Measurements from ENCODE around the gene PARVG.
A peak's percentile ranks its signal among the peaks of the same experiment; 100 is the strongest.

Gene PARVG

DNA sequence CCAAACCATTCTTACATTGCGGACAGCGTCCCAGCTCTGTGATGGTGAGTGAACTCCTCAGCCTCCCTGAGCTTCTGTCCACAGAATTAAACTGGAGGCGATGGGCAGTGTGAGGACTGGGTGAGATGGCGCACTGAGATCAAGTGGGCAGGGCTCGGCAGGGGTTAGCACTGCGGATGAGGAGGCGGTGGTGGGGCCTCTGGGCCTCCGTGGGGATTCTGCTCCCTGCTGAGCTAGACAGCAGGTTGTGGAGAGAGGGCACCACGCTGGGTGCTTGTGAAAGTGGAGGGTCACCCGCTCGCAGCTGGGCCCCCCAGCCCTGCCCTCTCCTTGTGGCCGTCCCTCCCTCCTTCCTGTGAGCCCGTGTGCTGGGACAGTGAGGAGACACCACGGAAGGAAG, 25.6 kb upstream of the PARVG start:
- no peak for DNase-seq

DNA sequence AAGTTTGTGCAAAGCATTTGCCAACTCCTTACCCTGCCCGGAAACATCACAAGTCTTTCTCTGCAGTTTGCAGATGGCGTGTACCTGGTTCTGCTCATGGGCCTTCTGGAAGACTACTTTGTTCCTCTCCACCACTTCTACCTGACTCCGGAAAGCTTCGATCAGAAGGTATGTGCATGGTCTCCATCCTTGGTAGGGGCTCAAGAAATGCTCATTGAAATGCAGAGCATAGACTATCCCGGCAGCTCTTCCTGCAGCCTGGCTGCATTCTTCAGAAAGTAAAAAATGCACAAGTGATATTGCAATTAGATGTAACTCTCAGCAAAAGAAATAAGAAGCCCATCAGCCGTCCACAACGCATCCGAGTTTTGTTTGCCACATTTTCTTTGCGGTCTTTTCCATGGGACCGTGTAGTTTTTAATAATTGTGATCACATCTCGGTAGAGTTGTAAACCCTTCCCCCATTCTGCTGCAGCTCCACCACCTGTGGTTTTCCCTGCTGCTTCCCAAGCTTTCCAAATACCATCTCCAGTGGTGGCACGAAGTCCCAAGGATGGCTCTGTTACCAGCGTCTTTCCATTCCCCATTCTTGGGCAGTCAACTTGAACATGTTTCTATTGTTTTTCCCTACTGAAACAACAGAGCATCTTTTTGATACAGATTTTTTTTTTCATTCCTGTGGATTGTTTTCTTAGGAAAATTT, 22.7 kb upstream of the PARVG start:
- no peak for DNase-seq

DNA sequence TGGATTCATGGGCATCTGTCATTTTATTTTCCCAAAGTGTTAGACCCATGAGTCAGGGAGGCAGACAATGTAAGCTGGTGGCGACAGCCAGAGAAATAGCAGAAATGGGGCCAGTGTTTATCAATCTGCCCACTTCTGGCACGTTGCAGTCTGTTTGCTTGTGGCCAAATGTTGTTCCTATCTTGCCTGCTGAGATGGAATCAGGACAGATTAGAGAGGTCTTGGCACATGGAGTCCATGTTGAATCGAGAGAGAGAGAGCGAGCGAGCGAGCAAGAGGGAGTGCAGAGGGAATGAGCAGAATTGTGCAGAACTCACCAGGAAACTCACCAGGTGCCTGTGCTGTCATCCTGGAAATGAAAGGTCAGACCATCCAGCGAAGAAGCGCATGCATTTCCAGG, 21.9 kb upstream of the PARVG start:
- no peak for DNase-seq

DNA sequence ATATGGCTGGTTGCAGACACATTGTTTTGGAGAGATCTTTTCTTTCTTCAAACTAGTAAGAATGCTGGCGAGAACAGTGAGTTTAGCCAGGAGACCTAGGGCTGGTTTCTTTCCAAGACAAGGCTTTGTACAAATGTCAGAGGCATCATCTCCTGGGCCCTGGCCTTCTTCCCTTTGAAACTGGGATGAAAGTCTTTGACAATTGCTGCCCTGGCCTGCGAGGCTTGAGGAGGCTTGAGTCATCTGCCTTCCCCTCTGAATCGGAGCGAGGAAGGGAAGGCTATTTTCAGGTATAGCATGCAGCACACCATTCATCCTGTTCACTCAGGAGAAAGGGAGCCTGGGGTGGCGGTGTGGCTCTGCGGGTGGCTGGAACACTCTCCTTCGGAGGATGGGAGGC, 21.5 kb upstream of the PARVG start:
- no peak for DNase-seq

DNA sequence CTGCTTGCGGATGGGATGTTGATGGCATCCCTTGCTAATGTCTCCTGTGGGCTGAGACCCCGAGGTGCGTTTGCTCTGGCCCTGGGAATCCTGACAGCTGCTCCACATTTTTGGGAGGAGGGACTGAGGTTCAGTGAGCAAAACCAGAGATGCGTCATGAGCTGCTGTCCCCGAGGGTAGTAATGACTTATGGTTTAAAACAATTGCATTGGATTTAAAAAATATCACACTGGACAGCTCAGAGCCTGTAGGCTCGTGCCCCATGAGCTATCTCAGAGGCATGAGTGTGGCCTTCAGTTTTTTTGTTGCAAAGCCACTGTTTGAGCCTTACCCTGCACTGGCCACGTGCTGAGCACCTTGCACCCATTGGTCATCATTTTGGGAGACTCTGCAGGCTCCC, 20.9 kb upstream of the PARVG start:
- no peak for DNase-seq

DNA sequence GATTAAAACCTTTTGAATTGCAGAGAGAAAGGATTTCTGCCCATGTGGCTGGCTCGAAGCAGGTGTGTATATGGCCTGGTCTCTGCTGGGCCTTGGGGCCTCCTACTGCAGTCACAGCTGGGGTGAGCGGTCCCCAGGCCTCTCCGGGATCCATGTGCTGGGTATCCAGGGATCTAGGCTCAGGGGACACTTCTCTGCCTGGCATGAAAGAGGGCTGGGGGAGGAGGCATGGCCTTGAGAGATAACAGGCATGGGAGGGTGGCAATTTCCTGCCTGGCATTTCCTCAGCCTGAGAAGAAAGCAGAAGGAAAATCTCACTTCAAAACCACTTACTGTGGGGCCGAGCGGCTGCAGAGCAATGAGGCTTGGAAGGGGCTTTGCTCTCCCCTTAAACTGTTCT, 20.3 kb upstream of the PARVG start:
- DNase-seq, result no peak

DNA sequence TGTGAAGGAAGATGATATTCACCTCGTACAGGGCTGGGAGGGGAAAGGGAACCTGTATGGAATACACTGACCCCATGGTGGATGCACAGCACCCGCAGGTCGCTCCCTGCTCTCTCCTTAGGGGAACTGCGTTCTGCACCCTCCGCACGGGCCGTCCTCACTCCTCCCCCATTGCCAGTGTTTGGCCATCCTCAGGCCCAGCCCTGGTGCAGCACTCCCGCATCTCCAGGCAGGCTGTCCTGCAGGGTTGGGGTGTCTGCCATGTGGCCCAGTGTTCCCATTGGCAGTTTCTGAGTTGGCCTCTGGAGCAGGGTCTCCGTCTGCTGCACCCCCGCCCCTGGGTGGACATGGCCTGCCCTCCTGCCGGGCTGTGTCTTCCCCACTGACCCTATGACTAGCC, 19.1 kb upstream of the PARVG start:
- no peak for DNase-seq

DNA sequence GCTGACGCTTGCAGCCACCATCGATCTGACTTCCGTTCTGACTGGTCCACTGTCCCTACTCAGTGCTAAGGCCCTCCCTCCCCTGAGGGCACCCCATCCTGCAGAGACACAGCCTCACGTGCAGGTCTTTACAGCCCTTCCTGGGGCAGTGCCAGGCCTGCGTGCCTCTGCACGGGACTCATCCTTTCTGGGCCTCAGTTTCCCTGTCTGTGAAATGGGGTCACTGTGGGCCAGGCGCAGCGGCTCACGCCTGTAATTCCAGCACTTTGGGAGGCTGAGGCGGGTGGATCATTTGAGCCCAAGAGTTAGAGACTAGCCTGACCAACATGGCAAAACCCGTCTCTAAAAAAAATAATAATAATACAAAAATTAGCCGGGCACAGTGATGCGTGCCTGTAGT, 17.8 kb upstream of the PARVG start:
- no peak for DNase-seq

DNA sequence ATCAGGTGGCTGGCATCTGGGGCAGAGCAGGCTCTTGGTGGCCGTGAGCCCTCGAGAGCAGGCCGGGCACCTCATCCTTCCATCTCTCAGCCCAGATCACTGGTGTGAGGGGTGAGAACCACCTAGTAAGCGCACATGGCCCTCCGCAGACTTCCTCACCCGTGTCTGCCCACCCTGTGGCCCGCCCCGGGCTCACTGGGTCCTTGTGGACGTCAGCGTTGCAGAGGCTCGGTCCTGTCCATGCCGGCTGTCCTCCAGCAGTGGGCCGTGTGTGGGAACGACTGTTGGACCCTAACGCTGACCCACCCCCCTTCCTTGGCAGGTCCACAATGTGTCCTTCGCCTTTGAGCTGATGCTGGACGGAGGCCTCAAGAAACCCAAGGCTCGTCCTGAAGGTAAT, 17.2 kb upstream of the PARVG start:
- DNase-seq, result no peak

DNA sequence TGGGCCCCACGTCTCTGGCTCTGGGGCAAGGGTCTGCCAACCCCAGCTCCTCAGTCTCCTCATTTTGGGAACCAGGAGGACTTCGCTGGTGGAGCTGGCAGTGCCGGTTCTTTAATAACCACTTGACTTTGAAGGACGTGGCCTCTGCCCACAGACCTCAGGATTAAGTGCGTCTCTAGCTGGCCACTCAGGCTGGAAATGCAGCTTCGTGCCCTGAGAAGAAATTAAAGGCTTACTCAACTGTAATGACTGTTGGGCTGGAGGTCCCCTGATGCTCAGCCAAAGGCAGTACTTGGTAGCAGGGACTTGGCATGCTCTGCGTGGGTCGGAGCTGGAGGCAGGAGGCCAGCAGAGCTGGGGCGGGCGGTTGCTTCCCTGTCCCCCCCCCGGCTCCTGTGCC, 16.7 kb upstream of the PARVG start:
- DNase-seq, result no peak

DNA sequence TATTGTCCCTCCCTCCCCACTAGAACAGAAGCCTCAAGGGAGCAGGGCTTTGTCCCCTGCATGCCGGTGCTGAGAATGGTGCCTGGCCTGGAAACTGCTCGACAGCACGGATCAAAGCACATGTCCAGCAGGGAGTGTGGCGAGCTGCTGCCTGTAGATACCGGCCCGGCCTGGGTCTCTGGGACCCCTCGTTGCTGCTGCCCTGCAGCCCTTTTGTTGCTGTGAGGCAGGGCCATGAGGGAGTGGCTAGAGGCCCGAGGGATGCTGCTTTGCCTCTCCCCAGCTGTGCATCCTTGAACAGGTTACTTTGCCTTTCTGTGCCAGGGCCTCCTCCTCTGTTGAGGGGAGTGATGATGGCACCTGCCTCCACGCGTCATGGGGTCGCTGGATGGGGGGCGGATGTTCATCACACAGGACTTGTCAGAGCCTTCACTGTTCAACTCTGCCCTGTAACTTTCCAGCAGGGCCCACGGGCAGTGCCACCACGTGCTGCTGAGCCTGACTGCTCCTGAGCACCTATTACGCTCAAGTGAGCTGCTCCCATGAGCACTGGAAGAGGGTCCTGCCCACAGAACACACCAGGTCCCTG, 15.3 kb upstream of the PARVG start:
- no peak for DNase-seq

DNA sequence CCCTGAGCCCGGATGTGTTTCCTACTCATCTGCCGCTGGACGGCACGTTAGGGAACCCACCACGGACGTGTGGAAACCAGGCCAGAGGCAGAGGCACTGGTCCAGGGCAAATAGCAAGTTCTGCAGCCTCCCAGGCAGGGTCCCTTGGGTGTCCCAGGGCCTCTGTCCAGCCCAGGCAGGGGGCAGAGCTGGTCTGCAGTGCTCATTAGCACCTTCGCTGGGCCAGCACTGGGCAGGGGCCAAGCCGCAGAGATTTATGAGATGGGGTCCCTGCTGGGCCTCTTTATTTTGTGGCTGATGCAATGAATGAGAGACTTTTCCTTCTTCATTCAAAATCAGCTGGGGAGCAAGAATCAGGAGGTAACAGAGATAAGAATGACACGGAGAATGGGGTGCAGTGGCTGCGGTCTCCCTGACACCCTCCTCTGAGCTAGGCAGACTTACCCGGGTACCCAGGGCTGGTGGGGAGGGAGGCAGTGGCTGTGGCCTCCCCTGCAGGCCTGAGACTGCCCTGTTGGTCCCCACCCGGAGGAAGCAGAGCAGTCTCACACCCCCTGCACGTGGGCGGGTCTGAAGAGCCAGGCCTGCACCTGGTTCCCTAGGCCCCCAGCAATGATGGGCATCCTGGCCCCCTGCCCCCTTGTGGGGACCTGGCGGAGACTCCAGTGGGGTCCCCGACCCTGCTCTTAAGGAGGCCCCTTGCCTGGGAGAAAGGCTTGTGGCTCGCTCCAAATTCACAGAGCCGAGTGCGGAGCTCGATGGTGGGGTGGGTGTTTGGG, 14.0 kb upstream of the PARVG start:
- no peak for DNase-seq

DNA sequence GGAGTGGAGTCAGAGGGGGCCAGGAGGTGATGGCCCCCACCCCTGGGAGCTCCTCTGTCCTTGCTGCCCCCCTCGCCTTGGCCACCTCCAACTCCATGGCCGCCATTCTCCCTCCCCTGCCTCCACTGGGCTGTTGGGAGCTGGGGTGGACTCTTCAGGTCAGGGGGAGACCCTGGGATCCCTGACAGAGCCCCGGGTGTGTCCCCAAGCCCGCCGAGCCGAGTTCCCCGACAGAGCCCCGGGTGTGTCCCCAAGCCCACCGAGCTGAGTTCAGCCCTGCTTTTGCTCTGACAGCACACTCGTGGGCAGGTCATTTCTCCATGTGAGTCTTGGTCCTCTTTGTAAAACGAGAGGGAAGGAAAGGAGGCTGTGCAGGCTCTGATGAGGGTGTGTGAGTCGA, 13.2 kb upstream of the PARVG start:
- no peak for DNase-seq

DNA sequence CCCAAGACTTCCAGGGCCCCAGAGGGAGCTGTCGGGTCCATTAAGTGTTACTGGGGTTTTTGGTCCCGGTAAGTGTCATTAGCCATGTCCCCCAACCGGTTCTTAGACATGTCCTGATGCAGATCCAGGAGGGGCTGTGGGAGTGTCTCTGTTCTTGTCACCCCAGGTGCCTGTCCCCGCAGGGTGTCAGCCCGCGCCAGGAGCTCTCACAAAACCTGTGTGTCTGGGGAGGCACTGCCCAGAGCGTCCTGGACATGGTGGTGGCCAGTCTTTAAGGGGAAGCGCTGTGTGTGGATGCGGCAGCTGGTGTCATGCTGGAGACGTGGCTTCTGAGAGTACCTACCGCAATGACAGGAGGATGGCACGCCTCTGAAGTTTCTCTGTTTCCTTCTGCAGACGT, 12.5 kb upstream of the PARVG start:
- no peak for DNase-seq

DNA sequence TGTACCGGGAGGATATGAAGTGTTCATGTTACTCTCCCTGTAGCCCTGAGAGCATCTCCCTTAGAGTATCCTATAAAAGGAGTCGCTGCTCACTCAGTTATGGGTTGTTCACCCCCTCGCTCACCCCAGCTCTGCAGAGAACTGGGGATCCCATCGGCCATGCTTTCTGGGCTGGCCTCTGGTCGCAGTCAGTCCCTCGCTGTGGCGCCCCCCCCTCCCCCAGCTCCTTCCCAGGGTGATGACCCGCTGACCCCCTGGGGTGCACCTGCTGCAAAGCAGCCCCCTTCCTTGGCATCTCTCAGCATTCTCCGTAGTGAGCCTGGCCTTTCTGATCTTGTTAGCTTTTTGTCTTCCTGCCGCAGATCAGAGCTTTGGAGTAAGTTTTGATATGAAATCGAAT, 10.3 kb upstream of the PARVG start:
- DNase-seq, result no peak

DNA sequence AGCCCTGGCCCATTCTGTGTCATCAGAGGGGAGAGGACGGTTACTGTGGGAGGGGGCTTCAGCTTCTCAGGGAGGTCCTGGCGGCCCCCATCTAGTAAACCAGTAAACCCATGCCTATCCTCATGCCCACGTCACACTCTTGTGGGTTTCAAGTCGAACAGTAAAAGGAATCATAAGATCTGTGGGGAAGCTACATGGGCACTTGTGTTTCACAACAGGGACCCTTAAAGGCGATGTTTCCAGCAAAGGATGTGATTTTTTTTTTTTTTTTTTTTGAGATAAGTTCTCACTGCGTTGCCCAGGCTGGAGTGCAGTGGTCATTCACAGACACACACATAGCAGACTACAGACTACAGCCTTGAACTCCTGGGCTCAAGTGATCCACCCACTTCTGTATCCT, 9.2 kb upstream of the PARVG start:
- DNase-seq, result no peak

DNA sequence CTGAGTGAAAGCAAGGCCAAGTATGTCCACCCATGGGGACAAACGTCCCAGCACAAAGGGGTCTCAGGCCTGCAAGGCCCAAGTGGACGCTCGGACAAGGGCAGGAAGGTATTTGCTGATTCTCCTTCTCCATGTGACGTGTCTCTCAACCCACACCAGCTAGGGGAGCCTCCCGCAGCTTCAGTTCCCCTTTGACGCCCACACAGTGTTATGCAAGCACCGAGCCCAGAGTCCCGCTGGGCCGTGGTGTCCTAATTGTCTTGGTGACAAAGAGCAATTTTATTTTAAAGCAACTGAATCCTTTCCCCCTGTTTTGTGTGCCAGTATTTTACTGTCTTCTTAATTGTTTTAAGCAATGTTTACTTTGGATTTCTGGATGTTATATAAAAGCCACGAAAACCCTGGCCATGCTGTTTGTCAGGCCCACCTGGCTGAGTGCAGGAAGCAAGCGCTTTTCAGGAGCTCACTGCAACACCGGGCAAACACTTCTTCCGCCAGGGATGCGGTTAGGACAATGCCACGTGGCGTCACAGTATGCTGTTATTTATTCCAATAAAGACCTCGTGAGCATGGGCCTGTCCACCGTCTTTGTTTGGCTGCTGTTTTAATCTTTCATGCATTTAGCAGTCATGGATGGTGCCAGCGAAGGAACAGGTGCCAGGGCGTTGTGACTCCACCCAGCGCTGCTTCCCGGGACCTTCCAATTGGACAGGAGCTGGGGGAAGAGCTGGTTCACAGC, 8.2 kb upstream of the PARVG start:
- DNase-seq, result peak; percentile 57

DNA sequence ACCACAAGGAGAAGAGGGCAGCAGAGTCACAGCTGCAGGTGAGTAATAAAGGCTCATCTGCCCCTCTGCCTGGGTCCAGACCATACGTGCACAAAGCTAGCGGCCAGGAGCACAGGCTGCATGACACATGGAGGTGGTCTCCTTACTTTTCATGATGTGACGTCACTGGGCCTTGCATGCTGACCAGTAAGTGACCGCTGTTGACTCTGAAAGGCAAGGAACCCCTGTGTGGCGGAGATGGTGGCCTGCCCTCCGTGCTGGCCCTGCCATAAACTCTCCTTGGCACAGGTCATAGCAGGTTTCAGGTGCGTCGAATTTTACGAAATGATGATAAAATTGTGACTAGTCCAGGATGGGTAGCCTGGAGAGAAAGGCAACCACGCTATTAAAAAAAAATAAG, 7.6 kb upstream of the PARVG start:
- no peak for DNase-seq

DNA sequence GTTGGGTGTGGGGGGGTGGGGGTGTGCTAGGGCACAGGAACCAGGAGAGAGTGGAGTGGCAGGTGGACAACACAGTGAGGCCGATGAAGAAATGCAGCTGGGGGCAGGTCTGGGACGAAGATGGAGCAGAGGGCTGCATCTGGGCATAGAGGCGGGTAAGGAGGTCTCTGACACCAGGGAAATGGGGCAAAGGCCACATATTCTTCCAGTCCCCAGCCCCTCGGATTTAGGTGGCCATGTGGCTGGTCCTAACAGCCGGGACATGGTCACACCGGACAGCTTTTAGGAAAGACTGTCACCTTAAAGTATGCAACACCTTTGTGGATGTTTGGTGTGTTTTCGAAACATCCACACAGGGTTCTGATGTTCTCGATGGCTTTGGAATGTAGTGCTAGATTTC, 5.0 kb upstream of the PARVG start:
- no peak for DNase-seq

DNA sequence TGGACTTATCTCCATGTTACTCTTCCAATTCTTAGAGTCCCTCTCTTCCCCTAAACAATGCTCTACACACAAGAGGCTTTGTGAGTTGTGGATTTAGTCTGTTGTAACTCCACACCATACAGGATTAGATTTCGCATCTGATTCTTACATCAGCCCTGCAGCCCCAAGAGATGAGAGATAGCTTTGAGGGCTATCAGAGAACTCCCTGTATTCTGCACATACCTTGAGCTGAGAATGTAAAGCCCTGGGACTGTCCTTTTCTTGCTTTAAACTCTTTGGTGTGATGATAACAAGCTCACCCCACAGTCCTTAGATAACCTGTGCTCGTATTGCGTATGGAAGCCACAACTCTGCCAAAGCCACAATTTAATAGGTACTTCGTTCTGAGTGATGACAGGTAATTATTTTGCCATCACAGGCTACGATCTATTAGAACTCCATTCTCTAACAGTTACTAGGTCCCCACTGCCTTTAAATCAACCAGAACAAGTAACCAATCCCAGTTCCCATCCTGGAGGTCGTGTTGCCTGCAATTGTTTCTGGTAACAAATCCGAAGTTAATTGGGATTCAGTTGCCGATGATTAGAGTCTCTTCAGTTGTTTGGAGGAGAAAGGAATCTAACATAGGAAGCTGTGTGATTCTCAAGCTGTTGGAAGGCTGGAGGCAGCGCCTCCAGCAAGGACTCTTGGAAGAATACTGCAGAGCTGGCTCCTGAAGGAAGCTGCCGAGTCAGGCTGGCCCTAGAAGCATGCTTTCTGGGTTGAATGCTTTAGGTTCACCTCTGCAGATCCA, 1.3 kb upstream of the PARVG start:
- no peak for DNase-seq

DNA sequence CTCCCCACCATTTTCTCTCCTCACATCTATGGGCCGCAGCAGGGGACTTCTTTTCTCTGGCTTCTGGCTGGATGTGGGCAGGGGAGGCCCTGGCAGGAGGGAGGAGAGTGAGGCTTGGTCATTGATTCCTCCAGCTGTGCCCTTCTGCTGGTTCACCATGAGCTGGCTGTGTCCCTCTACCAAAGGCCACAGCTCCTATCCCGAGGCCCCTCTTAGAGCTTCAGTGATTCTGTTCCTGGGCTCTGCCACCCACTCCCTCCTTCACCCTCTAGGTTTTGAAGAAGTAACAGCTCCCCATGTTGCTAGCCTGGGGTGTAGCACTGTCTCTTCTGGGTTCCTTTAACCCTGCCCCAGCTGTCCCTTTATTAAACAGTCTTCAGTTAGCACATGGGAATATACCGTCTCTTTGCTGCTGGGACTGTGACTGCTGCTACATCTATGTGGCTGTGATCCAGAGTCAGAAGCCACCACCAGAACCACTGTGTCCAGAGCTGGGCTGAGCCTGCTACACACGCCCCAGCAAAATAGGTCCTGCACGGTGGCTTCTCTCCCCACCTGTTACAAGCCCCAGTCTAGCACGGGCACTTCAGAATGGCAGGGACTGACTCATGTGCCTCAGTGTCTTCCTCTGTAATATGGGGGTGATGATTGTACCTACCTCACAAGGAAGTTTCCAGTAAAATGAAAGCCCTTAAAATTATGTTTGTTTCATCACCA, 578 bp upstream of the PARVG start:
- no peak for DNase-seq
